ENCODE data around the gene ARHGAP15.

Gene ARHGAP15

DNA sequence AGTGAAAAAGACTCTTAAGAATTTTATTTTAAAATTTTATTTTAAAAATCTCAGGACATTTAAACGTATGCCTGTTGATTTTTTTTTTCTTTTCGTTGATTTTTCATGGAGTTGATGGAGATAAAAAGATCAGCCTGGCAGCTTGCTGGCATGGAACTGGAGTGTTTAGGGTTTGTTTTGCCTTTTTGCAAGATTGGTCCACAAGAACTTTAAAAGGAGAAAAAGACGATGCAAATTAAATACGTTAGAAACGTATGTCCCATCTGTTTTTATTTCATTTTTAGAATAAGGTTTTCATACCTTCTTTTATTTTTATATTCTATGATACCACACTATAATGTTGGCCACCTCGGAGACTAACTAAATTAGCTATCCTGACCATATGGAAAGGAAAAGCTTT lies 254.9 kb downstream of the ARHGAP15 start:
- POLR2A ChIA-PET = interaction anchor here (0.6 kb wide), 1 partner anchor 365 kb away, joined by 3 read pairs; no protein-coding TSS in a partner anchor
- no peak for DNase-seq (ENCODE audit: extremely low spot score)
- no peak for TF ChIP-seq FOXA1 (IDR thresholded peaks at IDR 0.05)
- TF ChIP-seq FOXK2 (IDR thresholded peaks at IDR 0.05) = no peak
- no peak for TF ChIP-seq NFRKB (IDR thresholded peaks at IDR 0.05)
- no peak for TF ChIP-seq ARNT (IDR thresholded peaks at IDR 0.05)
- TF ChIP-seq, protein P1, sequence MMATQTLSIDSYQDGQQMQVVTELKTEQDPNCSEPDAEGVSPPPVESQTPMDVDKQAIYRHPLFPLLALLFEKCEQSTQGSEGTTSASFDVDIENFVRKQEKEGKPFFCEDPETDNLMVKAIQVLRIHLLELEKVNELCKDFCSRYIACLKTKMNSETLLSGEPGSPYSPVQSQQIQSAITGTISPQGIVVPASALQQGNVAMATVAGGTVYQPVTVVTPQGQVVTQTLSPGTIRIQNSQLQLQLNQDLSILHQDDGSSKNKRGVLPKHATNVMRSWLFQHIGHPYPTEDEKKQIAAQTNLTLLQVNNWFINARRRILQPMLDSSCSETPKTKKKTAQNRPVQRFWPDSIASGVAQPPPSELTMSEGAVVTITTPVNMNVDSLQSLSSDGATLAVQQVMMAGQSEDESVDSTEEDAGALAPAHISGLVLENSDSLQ (IDR thresholded peaks at IDR 0.05) = no peak
- no peak for TF ChIP-seq LEF1 (IDR thresholded peaks at IDR 0.05; ENCODE audit: borderline replicate concordance)
- TF ChIP-seq HDGF (IDR thresholded peaks at IDR 0.05; ENCODE audit: borderline replicate concordance) = no peak
- no peak for TF ChIP-seq ZNF384 (IDR thresholded peaks at IDR 0.05)
- TF ChIP-seq L3MBTL2 (conservative IDR thresholded peaks at IDR 0.05) = no peak
- TF ChIP-seq ELF4 (IDR thresholded peaks at IDR 0.05) = no peak
- no peak for TF ChIP-seq CTBP1 (IDR thresholded peaks at IDR 0.05; ENCODE audit: borderline replicate concordance)
- CTCF ChIA-PET = no interaction called here

DNA sequence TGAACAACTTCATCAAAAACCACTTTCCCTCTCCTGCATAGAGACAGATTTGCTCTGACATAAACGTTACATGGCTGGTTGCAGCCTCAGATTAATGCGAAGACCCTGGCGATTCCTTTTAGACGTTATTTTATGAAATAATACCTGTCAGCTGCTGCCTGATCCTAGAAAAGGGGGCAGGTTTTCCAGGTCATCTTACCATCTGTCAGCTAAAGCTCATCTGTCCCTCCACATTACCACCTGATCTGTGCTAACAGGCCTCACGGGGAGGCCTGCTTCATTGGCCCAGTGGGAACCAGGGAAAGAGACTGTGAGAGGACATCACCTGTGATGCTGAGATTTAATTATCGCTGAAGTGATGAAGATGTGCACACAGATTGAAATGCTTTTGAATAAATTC lies 261.0 kb downstream of the ARHGAP15 start:
- POLR2A ChIA-PET = no interaction called here
- DNase-seq (ENCODE audit: extremely low spot score) = no peak
- TF ChIP-seq ZNF384 (IDR thresholded peaks at IDR 0.05) = no peak
- no peak for TF ChIP-seq L3MBTL2 (conservative IDR thresholded peaks at IDR 0.05)
- CTCF ChIA-PET = no interaction called here

DNA sequence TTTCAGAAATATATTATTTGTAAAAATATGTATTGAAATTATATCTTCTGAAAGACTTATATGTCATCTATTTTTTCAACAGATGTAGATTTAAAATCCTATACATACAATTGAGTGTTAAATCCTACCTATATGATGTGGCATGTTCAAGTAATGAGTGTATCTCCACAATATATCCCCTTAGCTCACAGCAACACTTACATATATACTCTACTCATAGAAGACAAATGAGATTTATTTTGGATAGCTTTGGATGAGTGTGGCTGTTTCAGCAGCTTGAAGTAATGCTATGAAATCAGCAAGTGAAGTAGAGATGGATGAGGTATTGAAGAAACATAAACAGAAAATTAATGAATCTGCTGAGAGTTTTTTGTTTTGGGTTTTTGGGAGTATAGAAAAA lies 263.1 kb downstream of the ARHGAP15 start:
- no peak for TF ChIP-seq BHLHE40 (IDR thresholded peaks at IDR 0.05; ENCODE audit: borderline replicate concordance)
- no peak for TF ChIP-seq SUZ12 (IDR thresholded peaks at IDR 0.05)
- no peak for TF ChIP-seq ZNF384 (IDR thresholded peaks at IDR 0.05)
- TF ChIP-seq FOXA1 (IDR thresholded peaks at IDR 0.05) = no peak
- TF ChIP-seq NFRKB (IDR thresholded peaks at IDR 0.05) = no peak
- TF ChIP-seq, protein P1 (IDR thresholded peaks at IDR 0.05) = no peak
- TF ChIP-seq LEF1 (IDR thresholded peaks at IDR 0.05; ENCODE audit: borderline replicate concordance) = no peak
- no peak for TF ChIP-seq TARDBP (IDR thresholded peaks at IDR 0.05)
- no peak for TF ChIP-seq HDGF (IDR thresholded peaks at IDR 0.05; ENCODE audit: borderline replicate concordance)
- no peak for TF ChIP-seq FOXK2 (IDR thresholded peaks at IDR 0.05)
- no peak for TF ChIP-seq ELF4 (IDR thresholded peaks at IDR 0.05)
- TF ChIP-seq L3MBTL2 (conservative IDR thresholded peaks at IDR 0.05) = no peak
- no peak for TF ChIP-seq CTBP1 (IDR thresholded peaks at IDR 0.05; ENCODE audit: borderline replicate concordance)
- TF ChIP-seq SP1 (IDR thresholded peaks at IDR 0.05) = no peak
- no peak for TF ChIP-seq ARNT (IDR thresholded peaks at IDR 0.05)
- TF ChIP-seq FOXM1 (IDR thresholded peaks at IDR 0.05; ENCODE audit: borderline replicate concordance) = no peak
- CTCF ChIA-PET = no interaction called here
- POLR2A ChIA-PET = no interaction called here
- no peak for DNase-seq (ENCODE audit: extremely low spot score)

DNA sequence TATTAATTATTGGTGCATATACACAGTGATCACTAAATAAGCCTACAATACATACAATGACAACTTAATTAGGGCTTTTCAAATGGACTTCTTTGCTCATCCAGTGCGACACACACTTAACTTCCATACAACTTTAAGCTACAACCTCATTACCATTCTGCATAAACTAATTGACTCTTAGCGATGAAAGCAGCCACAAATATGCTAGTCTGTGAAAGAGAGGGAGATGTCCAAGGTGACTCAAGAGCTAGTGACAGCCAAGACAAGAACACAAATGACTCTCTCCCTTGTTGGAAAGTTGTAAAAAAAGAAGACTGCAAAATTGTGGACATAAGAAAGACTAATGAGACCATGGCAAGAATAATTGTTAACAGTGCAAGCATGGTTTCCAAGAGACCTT lies 264.8 kb downstream of the ARHGAP15 start:
- no peak for TF ChIP-seq NFRKB (IDR thresholded peaks at IDR 0.05)
- TF ChIP-seq FOXM1 (IDR thresholded peaks at IDR 0.05; ENCODE audit: borderline replicate concordance) = no peak
- TF ChIP-seq, protein P1 (IDR thresholded peaks at IDR 0.05) = no peak
- no peak for TF ChIP-seq TARDBP (IDR thresholded peaks at IDR 0.05)
- no peak for TF ChIP-seq FOXA1 (IDR thresholded peaks at IDR 0.05)
- TF ChIP-seq BHLHE40 (IDR thresholded peaks at IDR 0.05; ENCODE audit: borderline replicate concordance) = no peak
- no peak for TF ChIP-seq LEF1 (IDR thresholded peaks at IDR 0.05; ENCODE audit: borderline replicate concordance)
- no peak for TF ChIP-seq SUZ12 (IDR thresholded peaks at IDR 0.05)
- no peak for TF ChIP-seq FOXK2 (IDR thresholded peaks at IDR 0.05)
- TF ChIP-seq ARNT (IDR thresholded peaks at IDR 0.05) = no peak
- TF ChIP-seq SP1 (IDR thresholded peaks at IDR 0.05) = no peak
- CTCF ChIA-PET = no interaction called here
- DNase-seq (ENCODE audit: extremely low spot score) = no peak
- POLR2A ChIA-PET = no interaction called here

DNA sequence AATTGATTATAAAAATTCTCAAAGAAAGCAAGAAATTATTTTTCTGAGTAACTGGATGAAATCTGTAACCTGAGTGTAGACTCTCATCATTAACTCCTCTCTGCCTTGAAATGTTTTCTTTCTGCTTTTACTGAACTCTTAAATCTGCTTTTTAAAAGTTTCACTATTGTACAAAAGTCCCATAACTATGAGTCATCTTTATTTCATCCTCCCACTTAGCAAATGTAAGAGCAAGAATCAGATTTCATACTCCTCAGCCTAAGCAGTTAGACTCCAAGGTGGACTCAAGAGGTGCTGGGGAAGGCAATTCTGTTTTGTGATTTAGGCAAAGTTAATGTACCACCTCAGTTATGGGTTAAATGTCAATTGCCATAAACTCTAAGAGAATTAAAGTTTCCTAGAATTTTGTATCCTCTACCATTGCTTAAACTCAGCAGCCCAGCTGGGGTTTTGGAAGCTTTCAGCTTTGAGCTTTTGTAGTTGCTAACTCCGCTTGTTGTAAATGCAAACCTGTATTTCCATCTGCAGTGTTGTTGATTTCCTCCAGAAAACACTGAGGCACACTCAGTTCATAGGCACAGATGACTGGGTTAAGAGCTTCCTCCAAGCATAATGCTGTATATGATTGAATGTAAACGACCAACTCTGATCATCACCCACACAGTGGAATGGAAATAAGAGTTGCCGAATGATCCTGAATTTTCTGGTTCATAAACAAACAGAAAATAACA lies 268.8 kb downstream of the ARHGAP15 start:
- DNase-seq (ENCODE audit: extremely low spot score) = no peak
- ChIA-PET CTCF (no interaction called here), POLR2A (no interaction called here)
- TF ChIP-seq, protein P1 (IDR thresholded peaks at IDR 0.05) = peak; percentile 38; the same call in 1 of the 2 replicates
- TF ChIP-seq NFRKB (IDR thresholded peaks at IDR 0.05) = no peak
- no peak for TF ChIP-seq HDGF (IDR thresholded peaks at IDR 0.05; ENCODE audit: borderline replicate concordance)

DNA sequence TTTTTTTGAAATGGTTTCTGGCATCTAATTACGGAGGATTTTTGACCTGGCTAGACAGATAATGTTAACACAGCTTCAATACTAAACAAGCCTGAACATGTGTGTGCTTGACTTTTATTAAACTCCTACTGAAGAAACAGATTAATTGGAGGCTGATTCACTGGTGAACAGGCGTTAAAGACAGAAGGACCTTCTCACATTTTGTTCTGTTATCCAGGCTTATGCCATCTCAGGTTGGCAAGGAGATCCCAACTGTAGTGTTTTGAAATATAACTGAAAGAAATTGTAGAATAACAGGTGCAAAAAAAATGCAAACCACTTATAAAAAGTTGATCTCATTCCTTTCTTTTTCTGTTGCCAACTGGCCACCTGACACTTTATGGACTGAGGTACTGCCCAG lies 269.6 kb downstream of the ARHGAP15 start:
- ChIA-PET CTCF (no interaction called here), POLR2A (no interaction called here)
- no peak for DNase-seq (ENCODE audit: extremely low spot score)
- TF ChIP-seq TARDBP (IDR thresholded peaks at IDR 0.05) = no peak
- TF ChIP-seq, protein P1 (IDR thresholded peaks at IDR 0.05) = no peak
- TF ChIP-seq SUZ12 (IDR thresholded peaks at IDR 0.05) = no peak
- TF ChIP-seq FOXA1 (IDR thresholded peaks at IDR 0.05) = no peak
- TF ChIP-seq SP1 (IDR thresholded peaks at IDR 0.05) = no peak
- no peak for TF ChIP-seq ARNT (IDR thresholded peaks at IDR 0.05)
- TF ChIP-seq LEF1 (IDR thresholded peaks at IDR 0.05; ENCODE audit: borderline replicate concordance) = no peak
- TF ChIP-seq HDGF (IDR thresholded peaks at IDR 0.05; ENCODE audit: borderline replicate concordance) = no peak
- no peak for TF ChIP-seq NFRKB (IDR thresholded peaks at IDR 0.05)
- no peak for TF ChIP-seq ZNF384 (IDR thresholded peaks at IDR 0.05)
- TF ChIP-seq ELF4 (IDR thresholded peaks at IDR 0.05) = no peak
- no peak for TF ChIP-seq L3MBTL2 (conservative IDR thresholded peaks at IDR 0.05)
- no peak for TF ChIP-seq FOXK2 (IDR thresholded peaks at IDR 0.05)
- TF ChIP-seq CTBP1 (IDR thresholded peaks at IDR 0.05; ENCODE audit: borderline replicate concordance) = no peak
- TF ChIP-seq FOXM1 (IDR thresholded peaks at IDR 0.05; ENCODE audit: borderline replicate concordance) = no peak

Data from HEK293T (cell line).